ENCODE measurements around the gene HBEGF. TPM values are rescaled to one million over a fixed set of nuclear protein-coding genes. Genes with fewer than 3 reads are reported as not detected.

HBEGF gene
- total RNA-seq, 1 donor from 2014 or later = 2.2 TPM

DNA sequence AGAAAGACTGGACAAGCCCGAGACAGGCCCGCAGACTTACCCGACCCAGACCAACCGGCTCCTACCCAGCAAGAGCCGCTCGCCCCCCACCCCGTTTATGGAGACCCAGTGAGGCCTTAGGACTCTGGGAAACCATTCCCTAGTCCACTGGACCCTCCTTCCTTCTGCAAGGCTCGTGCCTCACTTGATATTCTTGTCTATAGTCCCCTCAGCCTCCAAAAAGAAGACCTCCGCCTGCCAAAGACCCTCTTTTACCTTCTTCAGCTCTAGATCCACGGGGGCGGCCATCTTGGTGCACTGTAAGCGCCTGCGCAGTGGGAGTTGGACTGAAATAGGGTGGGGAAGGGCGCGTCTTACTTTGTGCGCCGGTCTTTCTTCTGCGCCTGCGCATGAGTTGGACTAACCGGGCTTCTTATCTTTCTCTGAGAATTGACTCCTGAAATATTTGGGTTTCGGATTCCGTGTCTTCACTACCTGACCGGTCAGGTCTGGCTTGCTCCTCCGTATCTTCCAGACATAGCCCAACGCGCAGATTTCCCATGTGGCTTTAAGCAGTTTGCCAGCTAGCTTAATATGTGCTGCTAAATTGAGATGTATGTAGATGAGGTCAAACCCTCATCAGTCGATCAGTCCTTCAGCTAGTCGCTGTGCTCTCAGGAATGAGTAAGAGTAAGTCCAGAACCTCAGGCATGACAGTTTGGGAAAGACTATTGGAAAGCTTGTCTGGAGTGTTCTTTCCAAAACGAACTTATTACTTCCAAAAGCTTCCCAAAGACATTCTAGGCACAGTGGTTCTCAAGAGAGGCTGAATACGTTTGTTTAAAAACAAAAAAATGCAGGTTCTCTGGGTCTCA, 43.4 kb downstream of the HBEGF start, which contains the start of gene PFDN1:
PFDN1 (minus strand) TSS at position 316 of the 854 bp plus-strand sequence; CDS start at position 288, 28 bp downstream.
- peaks cover 3% of the 10 kb centered on the region for H3K36me3 Mint-ChIP-seq (ENCODE audit: low read depth)
- no peaks in the 10 kb centered on the region for H3K9me3 Mint-ChIP-seq
- TF ChIP-seq, protein P1, sequence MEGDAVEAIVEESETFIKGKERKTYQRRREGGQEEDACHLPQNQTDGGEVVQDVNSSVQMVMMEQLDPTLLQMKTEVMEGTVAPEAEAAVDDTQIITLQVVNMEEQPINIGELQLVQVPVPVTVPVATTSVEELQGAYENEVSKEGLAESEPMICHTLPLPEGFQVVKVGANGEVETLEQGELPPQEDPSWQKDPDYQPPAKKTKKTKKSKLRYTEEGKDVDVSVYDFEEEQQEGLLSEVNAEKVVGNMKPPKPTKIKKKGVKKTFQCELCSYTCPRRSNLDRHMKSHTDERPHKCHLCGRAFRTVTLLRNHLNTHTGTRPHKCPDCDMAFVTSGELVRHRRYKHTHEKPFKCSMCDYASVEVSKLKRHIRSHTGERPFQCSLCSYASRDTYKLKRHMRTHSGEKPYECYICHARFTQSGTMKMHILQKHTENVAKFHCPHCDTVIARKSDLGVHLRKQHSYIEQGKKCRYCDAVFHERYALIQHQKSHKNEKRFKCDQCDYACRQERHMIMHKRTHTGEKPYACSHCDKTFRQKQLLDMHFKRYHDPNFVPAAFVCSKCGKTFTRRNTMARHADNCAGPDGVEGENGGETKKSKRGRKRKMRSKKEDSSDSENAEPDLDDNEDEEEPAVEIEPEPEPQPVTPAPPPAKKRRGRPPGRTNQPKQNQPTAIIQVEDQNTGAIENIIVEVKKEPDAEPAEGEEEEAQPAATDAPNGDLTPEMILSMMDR (conservative IDR thresholded peaks at IDR 0.05) = no peak
- H3K27me3 Mint-ChIP-seq (ENCODE audit: low read depth) = peaks cover 9% of the 10 kb centered on the region
- peaks cover 33% of the 10 kb centered on the region for H3K4me1 Mint-ChIP-seq
- peak within 1 kb of the TSS; percentile 99 for H3K4me3 Mint-ChIP-seq
- peak within 1 kb of the TSS; percentile 99 for H3K27ac Mint-ChIP-seq (ENCODE audit: unreplicated experiment)
- DNase-seq (ENCODE audit: low read depth, low spot score) = peak; percentile 86

DNA sequence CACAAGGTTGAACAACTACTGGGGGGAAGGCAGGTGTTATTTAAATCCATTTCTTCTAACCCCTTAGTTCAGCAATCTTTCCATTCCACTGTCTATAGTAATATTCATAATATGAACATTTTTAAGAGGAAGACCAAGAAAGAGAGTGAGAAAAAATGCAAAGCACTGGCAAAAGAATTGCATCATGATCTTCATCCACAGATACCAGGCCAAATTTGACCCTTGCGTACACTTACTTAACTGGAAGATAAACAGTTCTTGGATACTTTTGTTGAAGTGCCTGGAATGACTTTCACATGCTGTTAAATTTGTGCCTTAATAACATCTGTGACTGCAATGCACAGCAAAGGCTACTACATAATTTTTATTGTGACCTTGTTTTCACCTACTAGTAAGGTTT, 45.3 kb downstream of the HBEGF start:
- Mint-ChIP-seq H3K9me3 (no peaks in the 10 kb centered on the region), H3K27ac (ENCODE audit: unreplicated experiment) (no peak overlapping the region), H3K4me3 (peak overlapping the region; percentile 99), H3K27me3 (ENCODE audit: low read depth) (peaks cover 5% of the 10 kb centered on the region), H3K36me3 (ENCODE audit: low read depth) (peaks cover 3% of the 10 kb centered on the region), H3K4me1 (peaks cover 50% of the 10 kb centered on the region)
- TF ChIP-seq, protein P1 (conservative IDR thresholded peaks at IDR 0.05) = no peak
- no peak for DNase-seq (ENCODE audit: low read depth, low spot score)

DNA sequence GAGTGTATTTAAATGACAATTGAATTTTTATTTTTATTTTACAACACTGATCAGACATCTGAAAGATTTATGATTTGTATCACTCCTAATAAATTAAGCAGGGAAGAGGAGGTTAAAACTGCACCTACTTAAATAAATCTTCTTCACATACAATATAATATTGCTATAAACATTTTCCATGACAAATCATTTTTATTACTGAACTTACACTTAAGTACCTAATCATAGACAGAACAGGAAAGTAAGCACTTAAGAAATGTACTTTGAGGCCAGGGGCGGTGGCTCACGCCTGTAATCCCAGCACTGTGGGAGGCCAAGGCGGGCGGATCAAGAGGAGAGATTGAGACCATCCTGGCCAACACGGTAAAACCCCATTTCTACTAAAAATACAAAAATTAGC, 47.3 kb downstream of the HBEGF start:
- Mint-ChIP-seq H3K27ac (ENCODE audit: unreplicated experiment) (no peak overlapping the region), H3K9me3 (no peaks in the 10 kb centered on the region), H3K4me1 (peaks cover 56% of the 10 kb centered on the region), H3K36me3 (ENCODE audit: low read depth) (peaks cover 3% of the 10 kb centered on the region), H3K27me3 (ENCODE audit: low read depth) (no peaks in the 10 kb centered on the region), H3K4me3 (peak overlapping the region; percentile 57)
- DNase-seq (ENCODE audit: low read depth, low spot score) = no peak
- TF ChIP-seq, protein P1 (conservative IDR thresholded peaks at IDR 0.05) = no peak

DNA sequence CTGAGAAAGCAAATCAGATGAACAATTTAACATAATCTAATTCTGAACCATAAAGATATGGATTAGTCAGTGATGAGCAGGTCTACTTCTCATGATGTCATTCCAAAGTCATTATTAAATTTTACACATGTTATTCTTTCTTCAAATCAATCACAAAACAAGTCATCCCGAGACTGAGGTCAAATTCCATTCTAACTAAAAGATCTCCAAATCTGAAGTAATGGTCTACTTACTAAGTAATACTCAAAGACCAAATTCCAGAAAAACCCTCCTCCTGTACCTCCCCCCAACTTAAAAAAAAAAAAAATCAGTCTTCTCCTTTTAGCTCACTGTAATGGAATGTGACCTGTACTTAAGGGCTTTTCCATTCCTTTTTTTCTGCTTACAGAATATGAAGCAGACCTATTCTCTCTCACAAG, 48.2 kb downstream of the HBEGF start:
- peaks cover 62% of the 10 kb centered on the region for H3K4me1 Mint-ChIP-seq
- peaks cover 3% of the 10 kb centered on the region for H3K36me3 Mint-ChIP-seq (ENCODE audit: low read depth)
- H3K9me3 Mint-ChIP-seq = no peaks in the 10 kb centered on the region
- no peak for DNase-seq (ENCODE audit: low read depth, low spot score)
- TF ChIP-seq, protein P1 (conservative IDR thresholded peaks at IDR 0.05) = no peak
- no peak overlapping the region for H3K27ac Mint-ChIP-seq (ENCODE audit: unreplicated experiment)
- H3K4me3 Mint-ChIP-seq = no peak overlapping the region
- no peaks in the 10 kb centered on the region for H3K27me3 Mint-ChIP-seq (ENCODE audit: low read depth)

DNA sequence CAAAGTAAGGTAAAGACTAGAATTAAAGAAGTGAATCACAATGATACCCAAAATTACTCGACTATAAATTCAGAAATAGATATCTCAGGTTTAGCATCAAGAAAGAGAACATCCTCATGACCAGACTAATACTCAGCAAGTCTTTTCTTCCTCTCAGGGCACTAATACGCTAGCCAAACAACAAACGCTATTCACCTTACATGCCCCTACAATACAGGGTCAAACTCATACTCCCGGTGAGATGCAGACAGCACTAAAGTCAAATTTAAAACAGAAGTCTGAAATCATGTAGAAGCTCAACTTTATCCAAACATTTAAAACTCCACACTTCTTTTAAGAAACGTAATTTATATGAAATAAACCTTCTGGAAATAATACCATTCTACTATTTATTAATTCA, 49.1 kb downstream of the HBEGF start:
- TF ChIP-seq, protein P1 (conservative IDR thresholded peaks at IDR 0.05) = no peak
- Mint-ChIP-seq H3K4me1 (peaks cover 59% of the 10 kb centered on the region), H3K9me3 (no peaks in the 10 kb centered on the region), H3K4me3 (no peak overlapping the region), H3K27me3 (ENCODE audit: low read depth) (no peaks in the 10 kb centered on the region), H3K27ac (ENCODE audit: unreplicated experiment) (peak overlapping the region; percentile 15), H3K36me3 (ENCODE audit: low read depth) (peaks cover 3% of the 10 kb centered on the region)
- DNase-seq (ENCODE audit: low read depth, low spot score) = no peak

Data from neural crest cell (in vitro differentiated cells).